Smooth muscle cell (in vitro differentiated cells): ENCODE results near the gene HLA-C. TPM values are rescaled to one million over a fixed set of nuclear protein-coding genes. Genes with fewer than 3 reads are reported as not detected.
"Not testable (repeated sequence)": the region's sequence is repeated elsewhere in the genome, so short reads cannot be mapped to it uniquely, and the experiment has no call there.

Source experiments
- DNase-seq: peaks from one replicate; lab custom pipeline; 2025; ENCODE audit not compliant: unreplicated experiment; lab: John Stamatoyannopoulos, UW
- H2AFZ ChIP-seq: fragments of 200-600 bp; sonication (generic); 2 replicates; pipeline ENCODE4 v1.6.0; 2016; ENCODE audit warnings: antibody characterized with exemption, low read depth, mild to moderate bottlenecking
- H3F3A ChIP-seq: fragments of 200-600 bp; sonication (generic); 2 replicates; pipeline ENCODE4 v1.6.0; 2017; ENCODE audit warnings: antibody characterized with exemption, low read depth
- H3K27ac ChIP-seq: fragments of 200-600 bp; sonication (generic); 2 replicates; pipeline ENCODE4 v1.5.1; 2016; ENCODE audit warnings: low read depth, mild to moderate bottlenecking
- H3K27me3 ChIP-seq: fragments of 200-600 bp; sonication (generic); 2 replicates; pipeline ENCODE4 v1.6.1; 2016; ENCODE audit warnings: low read depth, mild to moderate bottlenecking
- H3K36me3 ChIP-seq: fragments of 200-600 bp; sonication (generic); 2 replicates; pipeline ENCODE4 v1.5.1; 2016; ENCODE audit warnings: low read depth
- H3K4me1 ChIP-seq: fragments of 200-600 bp; sonication (generic); 2 replicates; pipeline ENCODE4 v1.5.1; 2016; ENCODE audit warnings: low read depth
- H3K4me2 ChIP-seq: fragments of 200-600 bp; sonication (generic); 2 replicates; pipeline ENCODE4 v1.6.0; 2016; ENCODE audit warnings: mild to moderate bottlenecking
- H3K4me3 ChIP-seq: fragments of 200-600 bp; sonication (generic); 2 replicates; pipeline ENCODE4 v1.5.1; 2016; ENCODE audit warnings: mild to moderate bottlenecking
- H3K79me2 ChIP-seq: fragments of 200-600 bp; sonication (generic); 2 replicates; pipeline ENCODE4 v1.6.0; 2016; ENCODE audit warnings: low read depth, mild to moderate bottlenecking
- H3K9ac ChIP-seq: fragments of 200-600 bp; sonication (generic); 2 replicates; pipeline ENCODE4 v1.6.0; 2016; ENCODE audit warnings: low read depth
- H3K9me3 ChIP-seq: fragments of 200-600 bp; sonication (generic); replicated peaks from 2 replicates; pipeline ENCODE4 v1.5.1; 2016; ENCODE audit warnings: low read depth
- H4K20me1 ChIP-seq: fragments of 200-600 bp; sonication (generic); 2 replicates; pipeline ENCODE4 v1.6.0; 2016; ENCODE audit warnings: low read depth
- CTCF ChIP-seq: fragments of 200-600 bp; sonication (generic); IDR thresholded peaks from 2 replicates; pipeline ENCODE4 v1.5.1; 2017; ENCODE audit warnings: borderline replicate concordance, mild to moderate bottlenecking, antibody characterized with exemption; ENCODE audit not compliant: insufficient read depth, poor library complexity, severe bottlenecking
- WGBS: methylation state at CpG from one replicate; pipeline ENCODE4 v1.1.7; 2016; ENCODE audit warnings: low lambda C conversion rate; 5-methylcytosine and 5-hydroxymethylcytosine counted together
- polyA plus RNA-seq: library from polyadenylated mRNA; unstranded; fragments of >200 nt; fragmentation: Nextera tagmentation; extraction: Ambion mirVana; gene quantifications from 2 replicates; pipeline ENCODE4 v1.2.1, GENCODE V29; 2016
- total RNA-seq: library from RNA; depleted of rRNA; stranded (reverse); fragments of >200 nt; gene quantifications from 2 replicates; pipeline ENCODE4 v1.2.3, GENCODE V29; 2014

HLA-C gene
- total and polyA plus RNA-seq, 2 experiments from 2014 or later = 256 to 404 TPM

- H3K79me2 ChIP-seq = no peaks in the 10 kb centered on the region
- no peaks in the 10 kb centered on the region for H3K27me3 ChIP-seq
- no peaks in the 10 kb centered on the region for H3F3A ChIP-seq
- H2AFZ ChIP-seq = no peak overlapping the region
- TF ChIP-seq CTCF = no peak
- 54% methylated on average over 3 of the region's 3 CpGs for WGBS
- no peaks in the 10 kb centered on the region for H3K4me1 ChIP-seq
- no peaks in the 10 kb centered on the region for H3K9me3 ChIP-seq
- no peaks in the 10 kb centered on the region for H4K20me1 ChIP-seq
- H3K4me2 ChIP-seq = no peak overlapping the region
- H3K9ac ChIP-seq = no peak overlapping the region
- no peak overlapping the region for H3K27ac ChIP-seq
- no peak overlapping the region for H3K4me3 ChIP-seq
- DNase-seq = no peak
- no peaks in the 10 kb centered on the region for H3K36me3 ChIP-seq
Observed at GRCh38 chr6:31239854-31240253, 32.0 kb downstream of the HLA-C start.

- H3K4me3 ChIP-seq, DNase-seq, H3F3A ChIP-seq, H3K4me1 ChIP-seq, H3K9ac ChIP-seq, H3K27me3 ChIP-seq, H3K27ac ChIP-seq, H3K79me2 ChIP-seq, H3K9me3 ChIP-seq, H3K4me2 ChIP-seq, H2AFZ ChIP-seq, H3K36me3 ChIP-seq, H4K20me1 ChIP-seq: not testable (repeated sequence)
- WGBS = 70% methylated on average over 4 of the region's 4 CpGs
Observed at GRCh38 chr6:31234101-31234500, 37.8 kb downstream of the HLA-C start.

GRCh38 chr6:31228476-31228875, 43.4 kb downstream of the HLA-C start:
- Histone ChIP-seq H3K9ac (no peak overlapping the region), H3K9me3 (no peaks in the 10 kb centered on the region)

GRCh38 chr6:31227143-31227542, 44.7 kb downstream of the HLA-C start:
- no peak overlapping the region for H3K4me3 ChIP-seq
- 52% methylated on average over 7 of the region's 7 CpGs for whole genome bisulfite sequencing
- no peak for DNase-seq
- no peaks in the 10 kb centered on the region for H3K79me2 ChIP-seq
- no peak for TF ChIP-seq CTCF
- no peaks in the 10 kb centered on the region for H3F3A ChIP-seq
- no peak overlapping the region for H2AFZ ChIP-seq
- no peak overlapping the region for H3K4me2 ChIP-seq
- no peaks in the 10 kb centered on the region for H3K36me3 ChIP-seq
- no peaks in the 10 kb centered on the region for H4K20me1 ChIP-seq
- H3K9me3 ChIP-seq = no peaks in the 10 kb centered on the region
- no peak overlapping the region for H3K9ac ChIP-seq
- H3K27ac ChIP-seq = no peak overlapping the region
- H3K4me1 ChIP-seq = no peaks in the 10 kb centered on the region
- H3K27me3 ChIP-seq = no peaks in the 10 kb centered on the region

More at GRCh38 chr6:31228476-31228875, 43.4 kb downstream of the HLA-C start:
- 70% methylated on average over 6 of the region's 6 CpGs for WGBS
- H3K4me2 ChIP-seq = no peak overlapping the region
- no peaks in the 10 kb centered on the region for H3K79me2 ChIP-seq
- H3K27ac ChIP-seq = no peak overlapping the region
- H3K27me3 ChIP-seq = no peaks in the 10 kb centered on the region
- H2AFZ ChIP-seq = no peak overlapping the region
- H3F3A ChIP-seq = no peaks in the 10 kb centered on the region
- no peak overlapping the region for H3K4me3 ChIP-seq
- H3K4me1 ChIP-seq = no peaks in the 10 kb centered on the region
- no peaks in the 10 kb centered on the region for H3K36me3 ChIP-seq
- no peaks in the 10 kb centered on the region for H4K20me1 ChIP-seq
- DNase-seq = no peak
- TF ChIP-seq CTCF = no peak
